RWPE2 (cell line): Measurements from ENCODE around the gene TRIM28.
A peak's percentile ranks its signal among the peaks of the same experiment; 100 is the strongest.

Source experiments
- ATAC-seq: fragments of 200-7000 bp; cut with Tn5 transposase; 3 replicates; pipeline ENCODE4 v1.9.1; 2021; ENCODE audit warnings: low read depth
- DNase-seq: peaks from one replicate; pipeline ENCODE4 v3.0.0-alpha.2; 2020; ENCODE audit warnings: low spot score
- H3K27ac ChIP-seq: fragments of 450-650 bp; 2 replicates; pipeline ENCODE4 v1.5.1; 2017; ENCODE audit warnings: mild to moderate bottlenecking; ENCODE audit not compliant: poor library complexity, severe bottlenecking
- H3K27me3 ChIP-seq: fragments of 250-450 bp; sonication (Bioruptor Pico); 2 replicates; pipeline ENCODE4 v1.5.1; 2021; ENCODE audit warnings: mild to moderate bottlenecking, moderate library complexity; ENCODE audit not compliant: insufficient read depth, poor library complexity, severe bottlenecking
- H3K36me3 ChIP-seq: fragments of 250-450 bp; sonication (Bioruptor Pico); 2 replicates; pipeline ENCODE4 v1.5.1; 2020; ENCODE audit warnings: low read depth, mild to moderate bottlenecking, moderate library complexity
- H3K4me1 ChIP-seq: fragments of 250-450 bp; sonication (Bioruptor Pico); 2 replicates; pipeline ENCODE4 v1.5.1; 2021; ENCODE audit warnings: mild to moderate bottlenecking, moderate library complexity; ENCODE audit not compliant: insufficient read depth, poor library complexity, severe bottlenecking
- H3K4me3 ChIP-seq: fragments of 250-450 bp; sonication (Bioruptor Pico); 2 replicates; pipeline ENCODE4 v1.5.1; 2021; ENCODE audit warnings: mild to moderate bottlenecking, moderate library complexity; ENCODE audit not compliant: severe bottlenecking
- H3K9me3 ChIP-seq: fragments of 250-450 bp; sonication (Bioruptor Pico); 2 replicates; pipeline ENCODE4 v1.5.1; 2021; ENCODE audit warnings: mild to moderate bottlenecking, moderate library complexity; ENCODE audit not compliant: severe bottlenecking
- CTCF ChIP-seq: fragments of 450-650 bp; IDR thresholded peaks from one replicate; pipeline ENCODE4 v1.5.1; 2017; ENCODE audit warnings: mild to moderate bottlenecking, moderate library complexity; ENCODE audit not compliant: poor library complexity, severe bottlenecking

Gene TRIM28

GRCh38 chr19:58516246-58516836 lies 27.5 kb upstream of the TRIM28 start:
- DNase-seq (no peak), ATAC-seq (no peak)
- no peak overlapping the region for H3K4me3 ChIP-seq
- no peak for TF ChIP-seq CTCF
- peaks cover 6% of the 10 kb centered on the region for H3K36me3 ChIP-seq
- H3K4me1 ChIP-seq, result peaks cover 3% of the 10 kb centered on the region
- no peaks in the 10 kb centered on the region for H3K9me3 ChIP-seq
- H3K27ac ChIP-seq, result no peak overlapping the region
- H3K27me3 ChIP-seq, result no peaks in the 10 kb centered on the region

GRCh38 chr19:58516964-58517833 lies 26.7 kb upstream of the TRIM28 start:
- Histone ChIP-seq H3K27ac (no peak overlapping the region), H3K4me3 (no peak overlapping the region), H3K4me1 (peaks cover 3% of the 10 kb centered on the region), H3K27me3 (no peaks in the 10 kb centered on the region), H3K9me3 (no peaks in the 10 kb centered on the region), H3K36me3 (peaks cover 6% of the 10 kb centered on the region)
- ATAC-seq (no peak), DNase-seq (no peak)
- TF ChIP-seq CTCF, result no peak

- Histone ChIP-seq H3K9me3 (no peaks in the 10 kb centered on the region), H3K4me3 (peak overlapping the region; percentile 54), H3K27ac (peak overlapping the region; percentile 92), H3K4me1 (peaks cover 3% of the 10 kb centered on the region), H3K27me3 (no peaks in the 10 kb centered on the region), H3K36me3 (peaks cover 6% of the 10 kb centered on the region)
- TF ChIP-seq CTCF, result no peak
- ATAC-seq (no peak), DNase-seq (no peak)
These were observed 25.4 kb upstream of the TRIM28 start for GRCh38 chr19:58518256-58519086.

GRCh38 chr19:58519087-58519354 lies 24.8 kb upstream of the TRIM28 start:
- DNase-seq, result no peak

More at GRCh38 chr19:58519087-58519354, 24.8 kb upstream of the TRIM28 start:
- peaks cover 6% of the 10 kb centered on the region for H3K36me3 ChIP-seq
- H3K9me3 ChIP-seq, result no peaks in the 10 kb centered on the region
- peak; percentile 69 for TF ChIP-seq CTCF
- H3K27me3 ChIP-seq, result no peaks in the 10 kb centered on the region
- peaks cover 3% of the 10 kb centered on the region for H3K4me1 ChIP-seq
- H3K27ac ChIP-seq, result peak overlapping the region; percentile 92
- ATAC-seq, result peak; percentile 41
- H3K4me3 ChIP-seq, result peak overlapping the region; percentile 54
